Body of pancreas (tissue), 4 donors: Measurements from ENCODE around the gene ZNF511. TPM values are rescaled to one million over a fixed set of nuclear protein-coding genes. Genes with fewer than 3 reads are reported as not detected.

ENCODE experiments used
- ATAC-seq: fragments of 150-250 bp; one replicate; pipeline ENCODE4 v1.9.1; 2016
- DNase-seq, 4 donors: peaks; one replicate each; pipeline ENCODE4 v3.0.0-alpha.2; 2019
- H3K27ac ChIP-seq, 4 donors: fragments of 200-600 bp; sonication (generic); 1 replicate in 3 of 4; 2 replicates in 1 of 4; pipeline versions ENCODE4 v1.5.1 to v1.6.1; 2016 to 2019; ENCODE audit warnings: mild to moderate bottlenecking in 1 of 4, mixed read lengths in 1 of 4, moderate library complexity in 1 of 4
- H3K27me3 ChIP-seq, 2 donors: fragments of 200-600 bp; sonication (generic); one replicate each; pipeline ENCODE4 v1.6.0; 2016; ENCODE audit warnings: mild to moderate bottlenecking in 1 of 2
- H3K36me3 ChIP-seq, 2 donors: fragments of 200-600 bp; sonication (generic); replicated peaks in 1 of 2; 2 replicates each; pipeline ENCODE4 v1.5.1; 2016; ENCODE audit warnings: low read depth in 2 of 2; ENCODE audit not compliant: insufficient read depth in 1 of 2
- H3K4me1 ChIP-seq: fragments of 200-600 bp; sonication (generic); one replicate; pipeline ENCODE4 v1.6.0; 2016
- H3K4me3 ChIP-seq, 2 donors: fragments of 200-600 bp; sonication (generic); 1 replicate in 1 of 2; 2 replicates in 1 of 2; pipeline ENCODE4 v1.5.1; 2016 to 2019
- H3K9me3 ChIP-seq, 3 donors: fragments of 200-600 bp; sonication (generic); 1 replicate in 2 of 3; 2 replicates in 1 of 3; pipeline ENCODE4 v1.5.1; 2016
- POLR2A ChIP-seq, 3 donors: fragments of 450-650 bp; IDR thresholded peaks; one replicate each; pipeline ENCODE4 v1.6.1; 2016; ENCODE audit warnings: antibody characterized with exemption in 3 of 3, mild to moderate bottlenecking in 2 of 3
- WGBS, 2 donors: methylation state at CpG; one replicate each; pipeline ENCODE4 v1.1.5; 2017; 5-methylcytosine and 5-hydroxymethylcytosine counted together
- intact Hi-C: fragments of 100-400 bp; cut with DNase I; formaldehyde crosslinking; loops from one replicate; pipeline ENCODE4 v1.15.1; 2023
- total RNA-seq, 2 donors: library from RNA; depleted of rRNA; stranded (reverse); fragments of >200 nt; gene quantifications; one replicate each; pipeline ENCODE4 v1.1.0, GENCODE V29; 2016
- TF ChIP-seq, protein P1 (sequence below), 7 experiments: fragments of 450-650 bp in 4 of 7; fragments of 200-600 bp in 3 of 7; sonication (generic) in 3 of 7; IDR thresholded peaks; one replicate each; pipeline ENCODE4 v1.5.1; 2016 to 2019; ENCODE audit warnings: antibody characterized with exemption in 7 of 7

Gene ZNF511
- total RNA-seq, 2 donors from 2014 or later = 15.0 to 22.7 TPM

DNA sequence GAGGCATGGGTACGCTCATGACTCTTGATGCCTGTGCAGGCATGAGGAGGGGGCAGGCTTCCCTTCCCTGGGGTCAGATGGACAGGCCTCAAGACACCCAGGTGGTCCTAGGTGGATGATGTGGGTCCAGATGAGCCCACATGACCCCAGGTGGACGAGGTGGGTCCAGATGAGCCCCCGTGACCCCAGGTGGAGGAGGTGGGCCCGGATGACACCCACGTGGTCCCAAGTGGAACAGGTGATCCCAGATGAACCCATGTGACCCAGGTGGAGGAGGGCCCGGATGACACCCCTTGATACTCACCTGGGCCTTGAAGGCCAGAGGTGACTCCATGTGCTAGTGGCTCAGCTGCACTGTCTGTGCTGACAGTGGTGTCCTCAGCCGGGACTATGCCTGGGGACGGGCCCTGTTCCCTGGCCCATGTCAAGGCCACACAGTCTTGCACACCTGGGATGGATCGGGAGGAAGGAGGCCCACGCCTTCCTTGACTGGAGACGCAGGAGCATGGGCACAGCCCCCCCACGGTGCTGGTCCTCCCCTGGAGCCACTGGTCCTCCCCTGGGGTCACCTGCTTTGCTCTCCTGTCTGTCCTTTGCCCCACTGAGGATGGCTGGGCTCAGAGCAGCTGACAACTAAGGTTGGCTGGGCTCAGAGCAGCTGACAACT is 41.7 kb downstream of the ZNF511 start:
- Histone ChIP-seq H3K27me3 (no peaks in the 10 kb centered on the region), H3K4me3 (no peak overlapping the region), H3K9me3 (no peaks in the 10 kb centered on the region), H3K36me3 (no peaks in the 10 kb centered on the region), H3K4me1 (no peaks in the 10 kb centered on the region), H3K27ac (no peak overlapping the region)
- DNase-seq = no peak
- ATAC-seq = no peak
- intact Hi-C loops = no loop called here
- no peak for TF ChIP-seq POLR2A (IDR thresholded peaks at IDR 0.05)
- TF ChIP-seq, protein P1, sequence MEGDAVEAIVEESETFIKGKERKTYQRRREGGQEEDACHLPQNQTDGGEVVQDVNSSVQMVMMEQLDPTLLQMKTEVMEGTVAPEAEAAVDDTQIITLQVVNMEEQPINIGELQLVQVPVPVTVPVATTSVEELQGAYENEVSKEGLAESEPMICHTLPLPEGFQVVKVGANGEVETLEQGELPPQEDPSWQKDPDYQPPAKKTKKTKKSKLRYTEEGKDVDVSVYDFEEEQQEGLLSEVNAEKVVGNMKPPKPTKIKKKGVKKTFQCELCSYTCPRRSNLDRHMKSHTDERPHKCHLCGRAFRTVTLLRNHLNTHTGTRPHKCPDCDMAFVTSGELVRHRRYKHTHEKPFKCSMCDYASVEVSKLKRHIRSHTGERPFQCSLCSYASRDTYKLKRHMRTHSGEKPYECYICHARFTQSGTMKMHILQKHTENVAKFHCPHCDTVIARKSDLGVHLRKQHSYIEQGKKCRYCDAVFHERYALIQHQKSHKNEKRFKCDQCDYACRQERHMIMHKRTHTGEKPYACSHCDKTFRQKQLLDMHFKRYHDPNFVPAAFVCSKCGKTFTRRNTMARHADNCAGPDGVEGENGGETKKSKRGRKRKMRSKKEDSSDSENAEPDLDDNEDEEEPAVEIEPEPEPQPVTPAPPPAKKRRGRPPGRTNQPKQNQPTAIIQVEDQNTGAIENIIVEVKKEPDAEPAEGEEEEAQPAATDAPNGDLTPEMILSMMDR (IDR thresholded peaks at IDR 0.05) = no peak
- WGBS, 2 donors = 65 to 100% methylated on average over 1 to 12 of the region's 12 CpGs

DNA sequence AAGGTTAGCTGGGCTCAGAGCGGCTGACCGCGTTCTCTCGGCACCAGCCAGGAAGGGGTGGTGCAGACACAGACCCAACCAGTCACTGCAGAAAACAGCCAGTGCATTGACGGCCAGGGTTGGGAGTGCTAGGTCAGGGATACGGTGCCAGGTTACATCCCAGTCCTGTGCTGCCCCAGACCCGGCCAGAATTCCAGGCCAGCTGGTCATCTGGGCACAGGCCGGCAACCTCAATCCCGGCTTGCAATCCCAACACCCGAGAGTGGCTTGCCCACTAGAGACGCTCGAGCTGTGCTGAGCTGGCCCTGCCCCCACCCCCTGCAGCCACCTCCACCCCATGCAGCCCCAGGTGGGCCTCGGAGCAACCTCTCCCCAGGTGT is 42.2 kb downstream of the ZNF511 start:
- 68% methylated on average over 13 of the region's 13 CpGs; no CpG with 5 or more reads in 1 of the 2 donors for WGBS, 2 donors
- intact Hi-C loops = no loop called here
- ATAC-seq (no peak), DNase-seq (no peak)
- Histone ChIP-seq H3K36me3 (no peaks in the 10 kb centered on the region), H3K4me1 (no peaks in the 10 kb centered on the region), H3K9me3 (no peaks in the 10 kb centered on the region), H3K27ac (no peak overlapping the region), H3K27me3 (no peaks in the 10 kb centered on the region), H3K4me3 (no peak overlapping the region)
- TF ChIP-seq, protein P1 (IDR thresholded peaks at IDR 0.05) = no peak
- TF ChIP-seq POLR2A (IDR thresholded peaks at IDR 0.05) = no peak

DNA sequence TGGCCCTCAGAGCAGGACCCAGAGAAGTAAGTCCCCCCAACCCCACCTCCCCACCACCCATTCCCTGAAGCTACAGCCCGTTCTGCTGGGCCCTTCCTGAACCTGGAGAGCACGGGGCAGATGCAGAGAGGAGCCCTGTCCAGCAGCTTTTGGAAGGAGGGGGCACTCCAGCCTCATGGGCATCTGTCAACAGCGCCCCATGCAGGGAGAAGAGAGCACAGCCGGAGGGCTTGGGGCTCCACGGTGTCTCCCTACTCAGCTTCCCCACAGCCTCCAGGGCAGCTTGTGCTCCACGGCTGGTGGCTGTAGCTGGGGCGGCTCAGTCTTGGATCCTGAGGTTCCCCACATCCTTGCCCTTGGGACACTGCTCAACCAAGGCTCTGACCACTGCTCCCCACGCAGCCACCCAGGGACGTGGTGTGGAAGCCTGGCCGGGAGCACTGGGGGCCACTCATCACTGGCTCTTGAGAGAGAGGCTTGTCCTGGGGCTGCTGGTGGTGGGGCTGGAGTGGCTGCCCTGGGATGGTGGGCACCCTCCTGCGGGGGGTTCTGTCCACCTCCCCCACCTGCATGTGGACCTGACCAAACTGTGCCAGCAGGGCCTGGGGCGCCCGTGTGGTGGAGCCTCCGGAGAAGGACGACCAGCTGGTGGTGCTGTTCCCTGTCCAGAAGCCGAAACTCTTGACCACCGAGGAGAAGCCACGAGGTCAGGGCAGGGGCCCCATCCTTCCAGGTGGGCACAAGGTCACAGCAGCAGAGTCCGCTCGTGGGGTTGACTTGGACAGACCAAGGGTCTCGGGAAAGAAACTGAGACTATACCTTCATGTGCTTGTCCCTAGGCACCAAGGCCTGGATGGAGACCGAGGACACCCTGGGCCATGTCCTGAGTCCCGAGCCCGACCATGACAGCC is 42.9 kb downstream of the ZNF511 start:
- WGBS, 2 donors = 57 to 65% methylated on average over 12 to 24 of the region's 24 CpGs
- H3K9me3 ChIP-seq = no peaks in the 10 kb centered on the region
- H3K4me3 ChIP-seq = no peak overlapping the region
- TF ChIP-seq, protein P1 (IDR thresholded peaks at IDR 0.05) = no peak
- no peak for TF ChIP-seq POLR2A (IDR thresholded peaks at IDR 0.05)
- DNase-seq (no peak), ATAC-seq (no peak)
- intact Hi-C loops = no loop called here
- no peaks in the 10 kb centered on the region for H3K27me3 ChIP-seq
- H3K36me3 ChIP-seq = no peaks in the 10 kb centered on the region
- peaks cover 5% of the 10 kb centered on the region for H3K4me1 ChIP-seq
- no peak overlapping the region for H3K27ac ChIP-seq

DNA sequence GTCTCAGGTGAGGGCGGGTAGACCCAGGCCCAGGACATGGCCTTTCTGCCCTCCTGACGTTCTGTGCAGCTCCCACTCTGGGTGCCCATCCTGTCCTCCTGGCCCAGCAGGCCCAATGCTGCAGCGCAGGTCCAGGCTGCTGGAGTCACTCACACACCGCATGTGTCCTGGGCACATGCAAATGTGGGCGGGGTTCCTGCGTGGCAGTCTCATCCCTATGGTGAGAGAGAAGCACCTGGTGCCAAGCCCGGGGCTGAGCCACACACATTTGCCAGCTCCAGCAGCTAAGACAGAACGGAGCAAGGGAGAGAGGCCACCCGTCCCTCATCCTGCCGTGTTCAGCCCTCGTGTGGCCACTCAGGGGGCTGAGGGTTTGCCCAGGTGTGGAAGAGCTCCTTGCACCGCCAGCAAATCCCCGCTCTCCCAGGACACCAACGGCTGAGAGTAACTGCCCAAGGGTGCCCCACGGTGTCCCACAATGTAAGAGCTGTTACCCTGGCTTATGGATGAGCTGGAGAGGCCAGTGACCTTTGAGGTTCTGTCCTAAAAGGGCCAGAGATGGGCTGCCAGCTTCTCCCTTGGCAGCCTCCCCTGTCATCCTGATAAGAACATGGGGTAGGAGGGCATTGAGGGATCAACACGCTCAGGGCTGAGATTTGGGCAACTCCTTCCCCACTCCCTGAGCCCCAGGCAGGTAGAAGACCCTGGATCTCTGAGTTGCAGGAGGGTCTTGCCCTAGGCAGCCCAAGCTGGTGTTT is 44.7 kb downstream of the ZNF511 start:
- Histone ChIP-seq H3K4me3 (no peak overlapping the region), H3K36me3 (no peaks in the 10 kb centered on the region), H3K27ac (no peak overlapping the region), H3K4me1 (peaks cover 20% of the 10 kb centered on the region), H3K9me3 (no peaks in the 10 kb centered on the region), H3K27me3 (no peaks in the 10 kb centered on the region)
- WGBS, 2 donors = 60 to 65% methylated on average over 5 to 16 of the region's 16 CpGs
- intact Hi-C loops = no loop called here
- no peak for TF ChIP-seq POLR2A (IDR thresholded peaks at IDR 0.05)
- TF ChIP-seq, protein P1 (IDR thresholded peaks at IDR 0.05) = no peak
- no peak for ATAC-seq
- peak in 1 of 4 donors; percentile 62 for DNase-seq
